Hematopoietic multipotent progenitor cell treated with erythropoietin and hydrocortisone succinate and interleukin-3 and kit ligand, for 6 days (in vitro differentiated cells): Measurements from ENCODE around the gene CBS.
A peak's percentile ranks its signal among the peaks of the same experiment; 100 is the strongest.
"Not testable (repeated sequence)": the region's sequence is repeated elsewhere in the genome, so short reads cannot be mapped to it uniquely, and the experiment has no call there.

ENCODE experiments used
- DNase-seq: peaks from one replicate; pipeline ENCODE4 v3.0.0-alpha.2; 2015

CBS gene

DNA sequence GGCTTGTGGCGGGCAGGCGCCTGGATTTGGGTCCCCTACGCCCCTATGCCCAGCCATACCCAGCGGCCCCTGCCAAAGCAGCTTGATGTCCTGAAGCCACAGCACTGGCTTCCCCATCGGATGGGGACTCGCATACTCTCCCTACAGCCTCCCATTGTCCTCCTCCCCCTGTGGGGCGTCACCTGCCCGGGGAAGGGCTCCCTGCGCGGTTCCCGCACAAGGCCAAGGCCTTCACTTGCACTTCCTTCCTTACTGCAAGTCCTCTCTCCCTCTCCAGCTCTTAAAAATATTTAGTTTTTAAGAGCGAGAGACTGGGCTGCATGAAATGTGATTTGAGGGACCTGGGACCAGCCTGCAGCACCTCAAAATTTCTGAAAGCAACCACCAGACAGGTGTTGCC lies 8.9 kb downstream of the CBS start:
- DNase-seq = not testable (repeated sequence)

DNA sequence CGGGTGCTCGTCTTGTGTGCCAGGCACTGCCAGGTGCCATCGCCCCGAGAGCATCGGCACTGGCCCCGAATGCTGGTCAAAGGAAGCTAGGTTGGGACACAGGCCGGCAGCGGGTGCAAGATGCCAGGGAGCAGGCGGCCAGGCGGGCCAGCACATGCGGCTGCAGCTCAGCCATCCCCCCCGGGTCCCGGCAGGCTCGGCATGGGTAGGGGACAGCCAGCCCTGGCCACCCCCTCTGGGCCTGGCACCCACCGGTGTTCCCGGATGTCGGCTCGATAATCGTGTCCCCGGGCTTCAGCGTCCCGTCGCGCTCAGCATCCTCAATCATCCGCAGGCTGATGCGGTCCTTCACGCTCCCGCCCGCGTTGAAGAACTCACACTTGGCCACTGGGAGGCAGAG lies 9.6 kb downstream of the CBS start:
- not testable (repeated sequence) for DNase-seq

DNA sequence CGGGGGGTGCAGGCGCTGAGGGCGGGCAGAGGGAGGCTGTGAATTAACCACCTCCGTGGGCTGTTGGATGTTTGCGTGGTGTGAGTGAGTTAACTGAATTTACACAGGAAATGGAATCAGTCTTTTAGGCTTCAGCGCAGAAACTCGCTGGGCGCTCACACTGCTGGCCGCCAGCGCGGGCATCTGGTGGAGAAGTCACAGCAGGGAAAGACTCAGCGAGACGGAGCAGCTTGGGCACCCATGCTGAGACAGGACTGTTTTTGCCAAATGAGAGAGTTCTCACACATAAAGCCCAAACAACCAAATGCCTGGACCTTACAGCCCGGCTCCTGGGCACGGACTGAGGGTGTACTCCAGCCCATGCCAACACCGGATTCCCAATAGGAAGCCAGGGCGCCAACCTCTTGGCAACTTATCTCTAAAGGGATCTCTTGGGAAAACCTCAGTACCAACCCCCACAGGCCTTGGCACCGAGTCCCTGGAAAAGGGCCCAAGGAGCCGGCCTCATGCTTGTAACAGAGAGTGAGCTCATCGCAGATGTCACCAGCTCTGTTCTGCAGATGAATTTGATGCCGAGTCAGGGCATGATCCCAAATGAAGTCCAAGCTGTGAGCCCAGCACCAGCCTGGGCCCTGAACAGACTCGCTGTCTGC lies 11.2 kb downstream of the CBS start:
- DNase-seq = not testable (repeated sequence)

DNA sequence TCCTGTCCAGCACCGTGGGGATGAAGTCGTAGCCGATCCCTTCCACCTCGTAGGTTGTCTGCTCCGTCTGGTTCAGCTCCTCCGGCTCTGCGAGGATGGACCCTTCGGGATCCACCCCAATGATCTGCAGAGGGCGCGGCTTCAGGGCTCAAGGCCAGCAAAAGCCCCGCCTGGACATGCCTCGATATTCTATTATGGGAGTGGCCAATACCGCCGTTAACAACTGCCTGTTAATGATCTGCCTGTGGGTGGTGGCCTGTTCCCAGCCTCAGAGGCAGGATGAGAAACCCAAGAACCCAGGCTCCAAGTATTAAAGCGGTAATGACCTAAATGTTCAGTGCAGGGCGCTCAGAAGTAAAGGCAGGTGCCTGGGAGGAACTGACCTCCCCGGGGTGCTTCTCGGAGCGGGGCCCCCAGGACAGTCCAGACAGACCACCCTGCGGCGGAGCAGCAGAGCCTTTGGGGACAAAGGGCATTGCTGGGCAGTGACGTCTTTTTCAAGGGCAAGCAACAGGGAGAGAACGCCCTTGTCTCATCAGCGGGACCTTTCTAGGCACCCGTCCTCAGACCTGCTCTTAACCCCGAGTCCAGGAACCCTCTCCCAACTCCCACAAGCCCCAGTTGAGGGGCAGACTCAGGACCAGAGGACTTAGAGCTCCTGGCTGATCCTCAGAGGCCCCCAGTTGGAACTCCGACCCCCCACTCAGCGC lies 12.5 kb downstream of the CBS start:
- not testable (repeated sequence) for DNase-seq

DNA sequence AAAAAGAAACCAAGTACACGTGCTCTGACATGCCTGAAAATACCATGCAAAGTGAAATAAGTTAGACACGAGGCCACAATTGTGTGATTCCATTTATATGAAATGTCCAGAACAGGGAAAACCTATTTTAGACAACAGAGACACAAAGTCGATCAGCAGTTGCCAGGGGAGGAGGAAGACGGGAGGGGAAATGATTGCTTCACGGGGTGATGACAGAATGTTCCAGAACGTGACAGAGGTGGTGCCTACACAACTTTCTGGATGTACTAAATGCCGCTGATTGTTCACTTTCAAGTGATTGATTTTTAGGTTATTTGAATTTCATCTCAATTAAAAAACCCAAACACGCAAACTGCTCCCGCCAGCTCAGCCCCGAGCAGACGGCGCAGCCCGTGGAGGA lies 22.5 kb downstream of the CBS start:
- DNase-seq = not testable (repeated sequence)

DNA sequence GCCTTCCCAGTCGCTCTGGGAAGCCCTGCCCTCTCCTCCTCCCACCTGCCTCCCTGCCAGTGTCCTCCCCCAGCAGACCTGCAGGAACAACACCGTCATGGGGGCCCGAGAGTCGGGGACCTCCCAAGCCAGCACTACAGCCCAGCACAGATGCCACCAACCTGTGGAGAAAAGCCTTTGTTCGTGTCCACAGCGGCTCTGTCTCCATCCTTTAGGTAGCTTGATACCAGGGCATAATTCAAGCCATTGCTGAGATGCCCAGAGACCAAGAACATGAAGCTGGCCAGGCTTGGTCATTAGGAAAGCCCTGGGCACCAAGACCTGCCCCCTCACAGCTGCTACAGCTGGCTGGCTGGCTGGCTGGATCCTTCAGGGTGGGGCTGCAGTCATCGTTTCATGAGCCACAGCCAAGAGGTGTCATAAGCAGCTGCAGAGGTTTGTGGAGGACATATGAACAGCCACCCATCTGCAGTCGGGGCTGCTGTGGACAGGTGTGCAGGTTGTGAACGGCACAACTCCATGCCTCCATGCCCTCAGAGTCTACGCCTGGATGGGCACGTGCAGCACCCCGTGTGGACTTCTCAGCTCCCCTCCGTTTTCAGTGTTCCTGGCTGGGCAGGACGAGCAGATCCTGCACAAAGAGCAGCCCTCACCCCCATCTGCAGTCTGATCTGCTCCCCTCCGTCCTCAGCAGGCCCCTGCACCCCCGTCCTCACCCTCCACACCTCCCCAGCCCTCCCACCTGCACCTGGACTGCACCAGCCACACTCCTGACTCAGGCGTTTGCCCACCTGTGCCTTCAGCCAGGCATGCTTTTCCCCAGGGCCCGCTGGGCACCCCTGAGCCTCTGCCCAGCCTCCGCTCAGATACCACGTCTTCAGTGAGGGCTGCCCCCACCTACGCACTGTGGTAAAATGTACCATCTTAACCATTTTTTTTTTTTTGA lies 29.5 kb downstream of the CBS start:
- DNase-seq = not testable (repeated sequence)

DNA sequence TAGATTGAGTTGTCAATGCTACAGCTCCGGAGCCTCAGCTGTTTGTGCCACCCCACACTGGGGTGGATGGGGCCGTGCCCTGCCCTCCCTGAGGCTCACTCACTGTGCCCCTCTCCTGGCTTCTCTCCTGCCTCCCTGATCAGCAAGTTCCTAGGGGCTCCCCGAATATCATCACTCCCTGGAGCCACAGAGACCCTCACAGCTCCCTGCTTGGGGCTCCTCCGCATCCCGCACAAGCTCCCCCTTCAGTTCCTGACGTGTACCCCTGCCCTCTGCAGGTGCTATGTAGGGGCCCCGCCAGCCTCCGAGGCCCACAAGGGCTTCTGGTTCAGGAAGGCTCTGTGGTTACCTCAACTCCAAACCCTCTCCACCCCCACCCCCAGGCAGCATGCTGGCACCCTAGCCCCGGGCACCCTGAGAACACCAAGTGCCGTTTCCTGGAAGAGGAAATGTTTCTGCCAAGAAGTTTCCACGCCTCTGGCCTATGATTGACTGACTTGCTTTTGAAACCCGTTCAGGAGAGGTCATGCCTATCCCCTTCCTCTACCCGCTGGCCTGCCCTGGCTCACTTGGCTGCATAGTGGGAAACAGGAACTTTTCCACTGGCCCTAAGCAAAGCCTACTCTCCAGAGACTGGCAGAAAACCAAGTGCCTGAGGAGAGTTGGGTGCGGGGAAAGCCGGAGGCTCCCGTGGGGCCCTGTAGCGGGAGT lies 30.3 kb downstream of the CBS start:
- not testable (repeated sequence) for DNase-seq

DNA sequence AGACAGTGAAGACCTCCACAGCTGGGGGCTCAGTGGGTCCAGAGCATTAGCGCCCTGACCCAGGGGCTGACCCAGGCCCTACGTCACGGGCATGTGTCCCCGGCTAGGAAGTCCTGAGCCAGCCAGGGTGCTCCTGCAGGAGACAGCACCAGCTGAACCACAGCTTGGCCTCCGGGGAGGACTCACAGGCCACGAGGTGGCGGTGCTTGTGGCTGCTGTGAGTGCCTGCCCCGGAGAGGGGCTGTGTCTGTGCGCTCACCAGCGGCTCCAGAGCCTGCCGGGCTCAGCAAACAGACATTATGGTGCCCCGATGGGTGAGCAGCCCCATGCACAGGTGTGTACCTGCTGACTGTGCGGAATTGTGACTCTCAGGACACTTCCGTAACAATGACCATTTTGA lies 31.1 kb downstream of the CBS start:
- not testable (repeated sequence) for DNase-seq

DNA sequence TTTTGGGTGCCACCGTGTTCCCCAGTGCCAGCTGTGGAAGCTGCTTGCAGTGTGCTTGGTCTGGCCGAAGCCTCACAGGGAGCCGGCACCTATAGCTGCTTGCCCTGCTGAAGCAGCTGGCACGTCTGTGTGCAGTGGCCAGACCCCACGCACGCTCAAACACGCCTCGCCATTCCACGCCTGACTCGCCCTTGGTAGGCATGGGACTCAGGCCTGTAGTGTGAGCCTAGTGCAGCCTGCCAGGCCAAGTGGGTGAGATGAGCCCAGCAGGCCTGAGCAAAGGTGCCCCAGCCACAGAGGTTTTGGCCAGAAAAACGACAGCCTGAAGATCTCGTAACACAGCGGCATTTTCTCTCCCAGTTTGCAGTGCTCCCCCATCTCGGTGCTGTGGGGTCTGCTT lies 32.3 kb downstream of the CBS start:
- not testable (repeated sequence) for DNase-seq

DNA sequence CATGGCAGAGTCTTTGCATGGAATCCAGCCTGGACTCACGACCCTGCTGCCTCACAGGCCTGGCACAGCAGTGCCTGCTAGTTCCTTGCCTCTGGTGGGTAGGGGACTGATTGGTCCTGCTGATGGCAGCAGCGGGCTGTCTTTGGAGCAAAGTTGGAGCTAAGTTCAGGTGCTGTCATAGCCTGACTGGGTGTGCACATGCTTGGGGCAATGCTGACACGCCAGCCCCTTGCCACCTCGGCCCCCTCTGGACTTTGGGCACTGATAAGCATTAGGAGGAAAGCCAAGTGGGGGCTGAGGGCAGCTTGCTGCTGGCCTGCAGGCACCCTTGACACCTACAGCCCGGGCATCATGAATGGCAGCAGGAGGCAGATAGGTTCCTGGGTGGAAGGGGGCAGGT lies 33.5 kb downstream of the CBS start:
- not testable (repeated sequence) for DNase-seq

DNA sequence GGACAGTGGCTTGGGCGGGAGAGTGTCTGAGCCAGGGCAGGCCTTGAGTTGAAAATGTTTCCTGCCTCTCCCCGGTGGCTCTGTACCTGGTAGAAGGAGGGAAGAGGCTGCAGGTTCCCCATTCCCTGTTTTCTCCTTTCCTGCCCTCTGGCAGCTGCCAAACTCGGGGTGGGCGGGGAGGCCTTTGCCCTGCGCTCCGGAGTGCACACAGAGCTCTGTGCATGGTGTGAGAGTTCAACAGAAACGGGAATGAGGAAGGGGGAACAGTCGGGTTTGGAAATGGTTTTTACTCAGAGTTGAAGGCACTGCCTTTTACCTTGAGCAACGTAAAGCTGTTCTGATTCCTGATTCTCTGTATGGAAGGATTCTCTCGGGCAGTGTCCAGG lies 37.0 kb downstream of the CBS start:
- not testable (repeated sequence) for DNase-seq

DNA sequence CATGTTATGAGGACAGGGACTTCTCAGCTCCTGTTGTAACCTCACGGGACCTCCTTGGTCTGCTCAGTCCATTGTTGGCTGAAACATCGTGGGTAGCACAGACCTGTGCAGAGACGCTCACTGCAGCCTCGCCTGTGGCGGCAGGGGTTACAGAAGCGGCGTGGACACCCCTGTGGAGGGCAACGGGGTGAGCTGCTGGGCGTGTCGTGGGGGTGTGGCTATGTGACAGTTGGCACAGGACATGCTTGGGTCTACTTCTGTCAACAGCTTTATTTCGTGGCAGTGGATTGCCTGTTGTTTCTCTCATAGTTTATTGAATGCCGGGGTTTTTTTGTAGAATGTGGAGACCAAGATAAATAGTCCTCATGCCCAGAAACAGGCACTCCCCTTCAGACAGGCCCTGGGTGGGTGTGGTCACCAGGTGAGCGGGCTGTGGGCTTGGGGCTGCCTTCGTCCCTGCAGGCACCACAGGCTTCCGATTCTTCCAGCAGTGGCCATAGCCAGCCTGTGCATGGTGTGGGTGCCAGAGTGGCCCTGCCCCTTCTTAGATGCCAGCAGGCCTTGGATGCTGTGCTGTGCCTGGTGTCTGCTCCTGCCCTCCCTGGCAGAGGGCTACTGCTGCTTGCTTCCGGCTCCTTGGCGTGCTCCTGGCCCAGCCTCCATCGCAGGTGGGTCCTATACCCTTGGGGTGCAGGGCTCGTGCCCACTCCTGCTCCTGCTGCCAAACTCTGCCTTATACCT lies 37.5 kb downstream of the CBS start:
- DNase-seq = peak; percentile 5

DNA sequence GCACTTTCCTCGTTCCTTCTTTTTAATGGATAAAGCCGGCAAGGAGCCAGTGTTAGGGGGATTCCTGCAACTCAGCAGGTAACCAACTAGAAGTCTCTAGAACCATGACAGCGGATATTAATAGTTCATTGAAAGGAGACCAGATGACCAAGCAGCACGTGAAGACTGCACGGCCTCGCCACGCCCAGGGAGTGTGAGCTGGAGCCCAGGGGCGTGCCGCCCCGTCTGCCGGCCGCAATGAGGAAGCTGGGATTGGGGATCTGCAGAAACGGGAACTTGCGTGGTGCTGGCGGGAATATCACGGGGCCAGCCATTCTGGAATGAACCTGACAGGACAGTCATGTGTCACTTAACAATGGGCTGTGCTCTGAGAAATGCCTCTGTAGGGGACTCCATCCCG lies 38.7 kb downstream of the CBS start:
- DNase-seq = not testable (repeated sequence)

DNA sequence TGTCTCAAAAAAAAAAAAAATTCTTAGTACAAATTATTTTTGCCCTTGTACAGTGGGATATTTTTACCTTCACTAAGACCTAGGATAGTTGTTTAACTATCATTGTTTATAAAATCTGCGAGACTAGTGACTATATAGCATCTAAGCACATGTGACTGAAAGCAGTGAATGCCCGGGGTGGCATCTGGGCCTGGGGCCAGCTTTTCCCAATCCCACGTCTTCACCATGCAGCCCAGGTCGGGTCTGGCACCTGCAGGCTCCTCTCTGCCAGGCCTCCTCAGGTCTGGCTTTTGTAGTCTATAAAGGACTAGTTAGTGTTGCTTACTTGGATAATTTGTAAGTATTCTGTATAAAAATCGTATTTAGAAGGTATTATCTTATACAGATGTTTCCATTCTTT lies 40.8 kb downstream of the CBS start:
- no peak for DNase-seq

DNA sequence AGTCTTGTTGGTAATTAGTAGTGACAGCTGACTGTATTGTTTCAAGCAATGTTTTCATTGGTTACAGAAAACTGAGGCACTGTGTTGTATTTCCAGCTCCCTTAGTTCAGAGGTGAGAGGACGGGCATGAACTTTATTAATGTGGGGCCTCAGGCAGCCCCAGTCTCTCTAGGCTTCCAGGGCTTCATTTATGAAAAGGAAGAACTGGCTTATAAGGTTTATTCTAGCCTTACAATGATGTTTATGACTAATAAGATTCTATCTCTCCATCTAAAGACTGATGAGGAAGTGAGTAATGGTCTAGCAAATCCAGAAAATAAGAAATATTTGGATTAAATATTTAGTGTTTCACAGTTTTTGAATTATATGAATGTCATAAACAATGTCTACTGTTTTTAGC lies 41.5 kb downstream of the CBS start:
- no peak for DNase-seq

DNA sequence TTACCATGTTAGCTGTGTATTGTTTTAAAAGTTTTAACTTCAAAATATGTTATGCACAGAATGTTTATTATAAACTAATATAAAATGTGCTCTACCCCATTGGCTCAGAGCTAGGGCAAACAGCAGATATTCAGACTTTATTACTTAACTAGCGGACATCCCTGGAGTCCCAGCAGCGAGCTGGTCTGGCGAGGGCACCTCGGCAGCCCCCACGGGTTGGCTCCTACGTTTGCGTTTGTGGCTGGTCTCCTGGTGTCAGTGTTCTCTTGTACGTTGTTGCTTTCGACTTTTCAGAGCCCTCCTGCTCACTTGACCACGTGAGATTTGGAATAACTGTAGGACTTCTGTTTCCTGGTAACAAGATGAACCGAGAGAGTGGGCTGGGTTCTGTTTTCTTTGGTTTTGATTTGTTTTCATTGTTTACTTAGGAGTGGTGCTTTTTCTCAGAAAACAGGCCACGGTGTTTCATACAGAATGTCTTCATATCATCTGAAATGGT lies 44.5 kb downstream of the CBS start:
- no peak for DNase-seq

DNA sequence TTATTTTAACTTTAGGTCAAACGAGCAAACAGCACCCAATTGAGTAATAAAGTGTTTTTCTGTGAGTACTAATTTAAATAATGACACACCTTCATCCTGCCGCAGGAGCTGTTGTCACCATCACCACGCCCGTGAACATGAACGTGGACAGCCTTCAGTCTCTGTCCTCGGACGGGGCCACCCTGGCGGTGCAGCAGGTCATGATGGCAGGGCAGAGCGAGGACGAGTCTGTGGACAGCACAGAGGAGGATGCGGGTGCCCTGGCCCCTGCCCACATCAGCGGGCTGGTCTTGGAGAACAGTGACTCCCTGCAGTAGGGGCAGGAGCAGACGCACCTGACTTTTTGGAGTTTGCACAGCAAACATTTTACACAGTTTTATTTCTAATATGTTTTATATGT lies 45.9 kb downstream of the CBS start:
- no peak for DNase-seq

DNA sequence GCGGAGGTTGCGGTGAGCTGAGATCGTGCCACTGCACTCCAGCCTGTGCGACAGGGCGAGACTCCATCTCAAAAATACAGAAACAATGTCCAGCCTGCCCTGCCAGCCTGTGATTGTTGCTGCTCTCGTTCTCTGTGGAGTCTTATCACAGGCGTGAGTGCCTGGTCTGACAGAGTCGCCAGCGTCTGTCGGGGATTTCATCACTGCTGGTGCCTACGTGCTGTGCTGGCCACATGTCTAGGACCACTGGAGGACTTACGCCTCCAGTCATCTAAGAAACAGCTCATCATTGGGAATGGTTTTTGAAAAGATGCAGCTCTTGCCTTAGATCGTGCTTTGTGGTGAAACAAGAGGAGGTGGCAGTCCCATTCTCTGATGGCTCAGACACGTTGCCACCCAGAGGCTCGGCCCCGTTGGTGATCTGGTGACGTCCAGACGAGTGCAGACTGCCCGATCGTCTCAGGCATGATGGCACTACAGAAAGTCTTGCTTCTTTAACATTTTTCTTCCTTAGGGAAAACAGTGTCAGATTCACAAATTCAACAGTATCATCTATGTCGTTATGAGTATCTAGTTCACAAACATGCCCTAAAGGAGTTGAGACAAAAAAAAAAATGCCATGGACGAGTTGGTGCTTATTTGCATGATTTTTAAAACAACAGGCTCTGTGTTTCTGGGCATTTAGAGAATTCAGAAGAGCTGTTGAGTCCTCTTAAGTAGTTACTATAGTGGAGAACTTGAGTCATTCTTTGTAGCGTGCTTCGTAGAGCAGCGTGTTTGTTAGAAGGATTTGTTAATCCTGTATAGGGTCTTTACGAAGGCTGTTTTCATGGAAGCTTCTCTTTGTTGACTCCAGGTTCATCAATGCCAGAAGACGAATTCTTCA lies 47.5 kb downstream of the CBS start:
- no peak for DNase-seq

DNA sequence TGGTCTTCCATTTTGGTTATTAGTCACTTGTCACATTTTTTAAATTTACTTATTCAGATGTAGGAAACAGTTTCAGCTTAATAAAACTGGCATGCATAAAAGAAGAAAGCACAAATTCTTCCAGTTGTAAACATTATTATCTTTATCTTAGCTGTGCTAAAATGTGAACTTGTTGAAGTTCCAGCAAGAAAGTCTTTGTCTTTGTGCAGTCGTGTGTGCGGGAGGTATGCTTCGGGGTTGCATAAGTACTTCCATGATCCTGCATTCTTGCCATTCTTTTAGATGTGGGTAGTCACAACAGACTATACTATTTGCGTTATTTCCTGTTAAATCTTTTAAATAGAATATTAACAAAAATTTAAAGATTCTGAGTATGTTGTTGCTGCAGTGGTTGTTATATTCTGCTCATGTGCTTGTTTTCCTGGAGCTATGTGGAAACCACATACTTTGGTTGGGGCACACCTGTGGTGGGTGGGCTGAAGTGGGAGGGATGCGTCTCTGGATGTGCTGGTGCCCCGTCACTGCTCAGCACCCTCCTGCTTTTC lies 49.9 kb downstream of the CBS start:
- DNase-seq = no peak

DNA sequence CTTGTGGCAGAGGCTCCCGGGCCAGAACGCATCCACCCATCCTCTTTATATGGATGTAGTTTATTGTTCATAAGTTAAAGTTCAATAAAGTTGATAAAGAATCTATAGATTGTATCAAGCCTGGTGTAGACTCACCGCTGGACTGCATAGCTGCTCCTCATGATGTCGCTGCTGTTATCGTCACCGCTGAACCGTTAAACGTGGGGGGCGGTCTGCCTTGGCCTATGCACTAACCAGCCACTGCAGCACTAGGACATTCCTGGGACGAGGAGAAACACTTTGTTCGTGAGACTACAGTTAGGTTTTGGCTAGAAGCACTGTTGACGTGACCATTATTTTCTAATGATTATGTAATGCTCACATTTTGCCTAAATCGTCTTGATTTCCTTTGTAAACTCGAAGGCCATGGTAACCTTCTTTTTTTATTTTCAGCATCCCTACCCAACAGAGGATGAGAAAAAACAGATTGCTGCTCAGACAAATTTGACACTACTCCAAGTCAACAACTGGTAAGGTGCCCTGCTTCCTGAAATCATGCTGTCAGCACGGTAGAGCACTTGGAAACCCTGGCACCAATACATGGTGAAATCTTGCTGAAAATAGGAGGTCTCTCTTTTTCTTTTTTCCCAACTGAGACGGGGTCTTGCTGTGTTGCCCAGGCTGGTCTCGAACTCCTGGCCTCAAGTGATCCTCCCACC lies 51.0 kb downstream of the CBS start:
- no peak for DNase-seq
